NCI-H2171 (cell line): ENCODE results near the gene PEA15.

Experiments
- DNase-seq: peaks from one replicate; lab custom pipeline; 2025; lab: John Stamatoyannopoulos, UW

The PEA15 gene

DNA sequence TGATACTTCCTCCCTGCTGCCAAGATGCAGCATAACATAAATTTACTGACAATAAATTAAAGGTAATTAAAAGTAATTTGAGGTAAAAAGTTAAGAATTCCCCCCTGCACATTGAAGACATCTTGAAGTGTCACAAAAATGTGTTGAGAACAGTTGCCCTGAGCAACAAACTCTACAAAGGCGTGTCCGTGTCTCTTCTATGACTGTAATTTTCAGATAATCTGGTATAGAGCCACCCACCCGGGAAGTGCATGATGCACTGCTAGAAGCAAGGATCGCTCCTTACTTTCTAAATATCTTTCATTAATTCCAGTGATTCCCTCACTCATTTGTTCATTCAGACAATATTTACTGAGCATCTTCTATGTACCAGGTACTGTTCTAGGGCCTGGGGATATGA lies 25.8 kb upstream of the PEA15 start:
- DNase-seq, result no peak

DNA sequence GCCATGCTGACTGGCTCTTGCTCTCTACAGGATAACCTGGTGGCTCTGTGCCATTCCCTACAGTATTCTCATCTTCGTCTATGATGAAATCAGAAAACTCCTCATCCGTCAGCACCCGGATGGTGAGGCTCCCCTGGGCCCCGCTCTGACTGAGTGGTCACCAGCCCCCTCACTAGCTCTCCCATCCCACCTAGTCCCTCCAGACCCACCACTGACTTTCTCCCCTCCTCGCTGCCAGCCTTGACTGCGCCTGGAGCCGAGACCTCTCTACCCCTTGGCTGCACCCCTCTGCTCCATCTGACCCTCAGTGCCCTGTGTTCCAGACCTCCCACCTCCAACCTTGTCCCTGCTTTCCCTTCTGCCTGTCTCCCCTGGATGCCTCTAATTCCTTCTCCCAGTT lies 18.9 kb upstream of the PEA15 start:
- DNase-seq, result no peak

DNA sequence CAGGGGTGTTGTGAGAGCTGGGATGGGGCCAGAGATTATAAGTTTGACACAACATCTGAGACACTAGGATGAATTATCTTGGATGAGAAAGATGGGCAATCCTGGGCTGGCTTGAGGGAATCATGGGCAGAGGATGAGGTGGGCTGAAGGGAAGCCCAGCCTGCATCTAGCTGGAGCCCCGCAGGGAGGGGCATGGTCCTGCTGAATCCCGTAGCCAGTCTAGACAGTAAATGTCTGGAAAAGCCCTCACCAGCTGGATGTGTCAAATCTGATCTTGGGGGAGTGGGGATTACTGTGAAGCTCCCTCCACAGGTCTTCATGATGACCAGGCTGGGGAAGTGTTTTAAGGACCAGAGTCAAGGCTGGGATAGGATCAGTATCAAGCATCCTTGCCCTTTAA lies 18.5 kb upstream of the PEA15 start:
- no peak for DNase-seq

DNA sequence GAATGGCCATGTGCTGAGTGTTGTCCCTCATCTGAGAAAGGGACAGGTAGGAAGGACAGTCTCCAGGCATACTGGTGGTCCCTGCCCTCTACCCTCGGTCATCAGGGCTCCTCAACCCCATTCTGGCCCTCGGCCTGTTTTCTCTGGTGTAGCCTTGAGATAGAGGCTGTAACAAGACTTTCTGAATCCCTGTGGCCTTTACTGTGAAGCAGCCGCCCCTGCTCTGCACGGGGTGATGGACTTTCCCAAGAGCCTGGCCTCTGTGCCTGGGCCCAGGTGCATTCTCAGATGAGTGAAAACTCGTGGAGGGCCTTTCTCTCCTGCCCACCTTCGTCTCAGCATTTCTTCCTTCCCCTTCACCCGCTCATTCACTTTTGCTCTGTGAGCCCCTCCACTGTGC lies 17.8 kb upstream of the PEA15 start:
- DNase-seq, result no peak

DNA sequence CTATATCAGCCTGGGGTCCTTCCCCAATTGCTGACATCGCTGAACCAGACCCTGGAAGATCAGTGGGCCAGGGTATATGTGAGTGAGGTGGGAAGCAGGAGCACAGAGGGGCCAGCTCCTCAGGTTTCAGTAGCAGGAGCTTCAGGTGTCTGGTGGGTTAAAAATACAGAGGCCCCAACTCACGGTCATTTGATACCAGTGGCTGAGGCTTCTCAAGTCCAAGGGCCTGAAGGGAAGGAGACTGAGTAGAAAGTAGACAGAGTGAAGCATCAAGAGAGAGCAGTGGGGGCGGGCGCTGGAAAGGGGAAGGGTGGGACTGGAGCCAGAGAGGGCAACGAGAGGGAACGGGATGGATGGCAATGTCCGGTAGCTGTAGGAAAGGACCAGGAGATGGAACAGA lies 16.8 kb upstream of the PEA15 start:
- no peak for DNase-seq

DNA sequence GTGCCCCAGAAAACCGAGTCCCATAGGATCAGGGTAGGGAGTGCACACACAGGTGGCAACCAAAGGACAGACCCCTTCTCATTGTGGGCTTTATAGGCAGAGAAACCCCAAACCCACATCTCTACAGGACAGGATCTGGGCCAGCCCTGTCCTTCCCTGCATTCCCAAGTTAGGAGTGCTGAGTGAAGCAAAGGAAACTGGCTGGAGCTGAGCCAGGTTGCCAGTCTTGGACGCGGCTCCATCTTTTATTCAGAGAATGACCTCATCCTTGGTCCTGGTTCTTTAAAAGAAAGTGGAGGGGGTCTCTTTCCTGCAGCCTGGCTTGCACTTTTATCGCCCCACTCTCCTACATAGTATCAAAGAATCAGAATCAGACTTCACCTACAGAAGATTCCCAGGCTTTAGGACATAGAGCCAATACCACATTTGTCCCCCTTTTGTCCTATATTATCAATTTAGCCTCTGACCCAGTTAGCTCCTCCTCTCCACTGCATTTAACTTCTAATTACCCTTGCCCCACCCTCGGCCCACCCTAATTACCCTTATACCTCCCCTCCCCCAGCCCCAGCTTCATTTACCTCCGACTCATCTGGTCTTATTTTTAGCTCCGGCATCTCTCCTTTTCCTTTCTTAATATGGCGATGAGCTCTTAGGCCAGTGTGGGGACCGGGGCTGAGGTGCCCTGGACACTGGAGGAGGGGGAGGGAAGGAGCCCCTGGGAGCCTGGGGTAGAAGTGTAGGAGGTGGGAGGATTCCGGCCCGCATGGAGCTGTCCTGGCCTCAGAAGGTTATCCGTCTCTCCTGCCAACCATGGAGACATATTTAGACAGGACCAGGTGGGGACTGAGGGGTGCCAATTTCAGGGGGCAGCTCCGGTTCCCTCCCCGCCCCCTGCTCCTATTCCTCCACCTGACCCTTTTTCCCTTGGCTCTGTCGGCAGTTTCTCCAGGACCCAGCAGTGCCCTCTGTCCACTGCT lies 15.2 kb upstream of the PEA15 start, which contains the start of gene CASQ1:
Gene CASQ1, plus strand, starts transcription at position 927 of the 977 bp plus-strand sequence. CDS start 177 bp downstream, outside the sequence.
- DNase-seq, result no peak

DNA sequence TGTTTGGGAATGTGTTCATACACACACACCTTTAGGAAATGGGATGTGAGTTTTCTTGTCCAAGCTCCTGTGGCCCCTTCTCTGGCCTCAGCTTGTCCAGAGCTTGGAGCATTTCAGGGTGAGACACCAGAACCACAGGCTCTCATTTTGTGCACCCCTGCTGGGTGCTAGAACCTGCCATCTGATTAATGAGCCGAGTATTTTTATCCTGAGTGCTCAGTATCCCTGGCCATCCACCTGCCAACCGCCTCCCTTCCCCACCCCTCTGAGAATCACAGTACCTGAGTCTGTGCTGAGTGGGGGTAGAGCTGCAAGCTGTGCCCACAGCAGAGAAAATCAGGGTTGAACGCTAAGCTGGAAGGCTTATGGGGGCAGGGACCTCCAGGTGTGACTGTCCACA lies 13.4 kb upstream of the PEA15 start:
- DNase-seq, result no peak

DNA sequence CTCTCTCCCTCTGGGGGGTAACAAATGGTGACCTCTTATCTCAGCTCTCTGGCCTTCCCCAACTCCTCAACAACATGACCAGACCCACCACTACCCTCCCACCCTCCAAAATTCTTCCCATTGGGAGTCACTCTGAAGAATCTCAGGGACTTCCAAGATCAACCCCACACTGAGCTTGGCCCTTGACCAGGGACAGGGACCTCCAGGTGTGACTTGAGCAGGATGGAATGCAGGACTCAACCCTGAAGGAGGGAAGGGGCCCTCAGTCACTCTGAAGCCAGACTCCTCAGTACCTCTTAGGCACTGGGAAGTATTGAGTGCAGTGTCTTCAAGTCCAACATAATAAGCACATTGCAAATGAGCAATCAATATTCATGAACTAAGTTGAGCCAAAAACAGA lies 12.9 kb upstream of the PEA15 start:
- DNase-seq, result no peak

DNA sequence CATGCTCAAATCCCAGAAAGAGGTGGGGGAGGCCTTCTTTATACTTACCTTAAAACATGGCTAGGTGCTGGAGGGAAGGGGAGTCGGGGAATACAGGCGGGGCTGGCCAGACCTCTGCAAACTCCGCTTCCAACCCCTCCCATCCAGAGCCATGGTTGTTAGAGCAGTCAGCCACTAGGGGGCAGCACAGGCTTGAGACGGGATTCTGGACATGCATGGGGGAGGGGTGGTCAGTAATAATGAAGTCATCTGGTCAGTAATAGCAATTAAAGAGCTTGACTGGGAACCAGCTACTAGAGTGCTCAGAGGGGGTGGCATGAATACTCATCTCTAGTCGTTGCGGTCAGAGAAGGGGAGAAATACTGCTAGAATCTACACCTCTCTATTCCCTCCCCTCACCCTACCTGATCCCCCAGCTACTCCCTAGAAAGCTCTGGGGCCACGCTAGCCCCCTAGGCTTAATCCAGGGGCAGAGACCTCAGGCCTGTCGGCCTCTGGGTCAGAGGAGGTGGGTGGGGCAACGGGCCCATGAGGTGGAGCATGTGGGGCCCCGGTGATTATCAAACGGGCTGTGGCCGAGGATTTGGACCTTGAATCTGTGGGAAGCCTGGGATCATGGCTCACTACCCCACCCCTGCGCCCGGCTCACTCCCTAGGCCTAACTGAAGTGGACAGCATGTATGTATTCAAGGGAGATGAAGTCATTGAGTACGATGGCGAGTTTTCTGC lies 11.9 kb upstream of the PEA15 start:
- peak; percentile 44 for DNase-seq

DNA sequence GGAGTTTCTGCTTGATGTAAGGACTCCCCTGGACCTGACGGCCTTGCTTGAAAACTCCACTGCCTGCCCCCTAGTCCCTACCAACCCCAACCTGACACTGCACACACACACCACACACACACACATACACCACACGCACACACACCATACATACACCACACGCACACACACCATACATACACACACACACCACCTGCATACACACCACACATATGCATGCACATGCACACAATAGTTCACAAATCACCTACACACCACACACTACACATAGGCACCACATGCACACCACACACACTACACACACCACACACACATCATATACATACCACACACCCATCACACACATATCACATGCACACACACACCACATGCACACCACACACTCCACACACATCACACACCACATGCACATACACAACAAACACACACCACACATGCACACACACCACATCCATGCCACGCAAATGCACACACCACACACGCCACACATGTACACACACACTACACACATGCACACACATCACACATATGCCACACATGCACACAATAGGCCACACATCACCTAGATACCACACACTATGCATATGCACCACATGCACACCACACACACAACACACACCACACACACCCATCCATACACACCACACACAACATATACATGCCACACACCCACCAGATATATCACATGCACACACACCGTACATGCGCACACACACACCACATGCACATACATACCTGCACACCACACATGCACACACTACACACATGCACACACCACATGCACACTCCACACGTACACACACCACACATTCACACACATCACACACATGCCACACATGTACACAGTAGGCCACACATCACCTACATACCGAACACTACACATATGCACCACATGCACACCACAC lies 11.1 kb upstream of the PEA15 start:
- no peak for DNase-seq

DNA sequence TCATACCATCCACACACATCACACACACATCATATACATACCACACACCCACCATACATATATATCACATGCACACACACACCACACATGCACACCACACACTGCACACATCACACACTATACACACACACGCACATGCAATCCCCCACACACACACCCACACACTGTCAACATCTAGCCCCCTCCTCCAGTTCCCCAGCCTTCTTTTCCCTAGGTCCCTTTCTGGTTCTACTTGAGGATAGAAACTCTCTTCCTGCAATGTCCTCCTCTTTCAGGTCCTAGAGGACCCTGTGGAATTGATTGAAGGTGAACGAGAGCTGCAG lies 10.5 kb upstream of the PEA15 start:
- no peak for DNase-seq

DNA sequence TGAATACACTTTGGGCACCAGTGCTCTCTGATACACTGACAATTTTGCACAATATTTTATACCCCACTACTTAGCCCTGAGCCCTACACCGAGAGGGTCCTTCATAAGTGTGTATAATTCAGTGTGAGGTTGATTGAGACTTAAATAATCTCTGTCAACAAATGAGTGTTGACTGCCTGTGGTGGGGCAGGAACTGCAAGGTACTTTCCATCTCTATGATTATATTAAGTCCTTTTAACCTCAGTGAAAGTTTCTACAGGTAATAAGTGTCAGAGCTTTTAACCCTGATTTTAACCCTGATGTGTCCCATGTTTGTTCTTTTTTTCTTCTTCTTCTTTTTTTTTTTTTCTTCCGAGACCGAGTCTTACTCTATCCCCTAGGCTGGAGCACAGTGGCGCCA lies 9.0 kb upstream of the PEA15 start:
- DNase-seq, result no peak

DNA sequence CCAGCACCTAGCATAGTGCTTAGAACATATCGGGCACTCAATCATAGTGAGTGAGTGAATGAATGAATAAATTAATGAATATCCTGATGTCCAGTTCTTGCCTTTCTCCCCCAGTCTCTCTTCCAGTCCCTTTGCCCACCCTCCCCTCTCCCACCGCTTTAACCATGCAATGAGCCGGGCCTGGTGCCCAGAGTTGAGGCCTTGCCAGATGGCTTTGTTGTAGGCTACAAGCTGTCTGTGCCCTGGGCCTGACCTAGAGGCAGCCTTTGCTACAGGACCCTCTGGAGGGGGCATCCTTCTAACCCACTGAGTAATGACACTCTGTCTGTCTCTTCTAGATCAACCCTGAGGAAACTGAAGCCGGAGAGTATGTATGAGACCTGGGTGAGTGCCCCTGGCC lies 8.0 kb upstream of the PEA15 start:
- DNase-seq, result no peak

DNA sequence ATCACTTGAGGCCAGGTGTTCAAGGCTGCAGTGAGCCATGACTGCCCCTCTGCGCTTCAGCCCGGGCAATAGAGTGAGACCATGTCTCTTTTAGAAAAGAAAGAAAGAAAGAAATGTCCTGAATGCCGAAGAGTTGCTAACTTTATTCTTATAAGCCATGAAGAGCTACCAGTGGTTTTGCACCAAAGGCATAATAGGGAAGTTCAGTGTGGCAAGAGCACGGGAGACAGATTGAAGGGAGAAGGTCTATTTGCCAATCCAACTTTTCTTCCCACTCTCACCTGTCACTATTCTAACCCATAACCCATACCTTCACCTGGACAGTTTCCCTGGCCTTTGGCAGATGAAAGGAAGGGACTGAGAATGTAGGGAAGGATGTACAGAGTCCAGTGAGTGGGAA lies 4.4 kb upstream of the PEA15 start:
- no peak for DNase-seq

DNA sequence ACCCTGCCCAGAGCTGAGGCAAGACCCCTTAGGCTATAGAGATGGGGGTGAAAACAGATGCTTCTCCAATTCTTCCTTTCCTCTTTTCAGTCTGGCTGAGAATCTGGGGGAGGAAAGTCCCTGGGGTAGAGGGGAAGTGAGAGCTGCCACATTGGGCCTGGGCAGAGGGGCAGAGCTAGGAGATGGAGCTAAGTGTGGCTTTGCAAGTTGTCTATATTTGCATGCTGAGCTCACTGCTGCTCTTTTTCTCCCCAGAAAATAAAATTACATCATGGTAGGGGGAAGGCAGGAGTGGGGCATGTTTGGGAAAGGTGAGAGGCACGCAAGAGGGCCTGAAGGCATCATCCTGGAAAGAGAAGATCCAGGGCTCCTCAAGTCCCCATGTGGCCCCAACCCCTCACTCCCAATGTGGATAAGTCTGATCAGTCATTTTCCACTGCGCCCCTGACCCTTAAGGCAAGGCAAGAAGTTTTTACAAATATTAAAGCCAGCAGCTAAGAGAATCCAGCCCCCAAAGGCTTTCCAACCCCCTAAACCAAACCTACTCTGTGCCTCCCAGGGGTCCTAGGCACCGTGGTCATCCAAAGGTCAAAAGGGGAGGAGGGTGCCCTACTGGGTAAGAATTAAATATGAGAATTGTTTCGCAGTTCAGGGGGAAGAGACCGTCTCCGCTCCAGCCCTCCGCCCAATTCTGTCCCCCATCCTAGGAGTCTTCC lies 500 bp upstream of the PEA15 start:
- no peak for DNase-seq

DNA sequence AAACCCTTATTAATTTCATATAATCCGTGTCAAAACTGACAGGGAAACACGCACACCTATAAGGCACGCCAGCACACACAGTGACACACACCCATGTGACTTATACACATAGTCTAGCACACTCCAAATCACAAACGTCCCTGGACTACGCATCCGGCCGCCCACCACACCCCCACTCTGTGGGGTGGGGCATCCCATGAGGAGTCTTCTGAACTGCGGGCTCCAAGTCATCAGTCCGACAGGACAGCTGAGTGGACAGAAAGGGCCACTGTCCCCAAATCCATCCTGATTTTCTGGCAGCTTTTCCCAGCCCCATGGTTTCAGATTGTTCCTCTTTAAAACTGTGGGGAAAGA lies 829 bp downstream of the PEA15 start:
- no peak for DNase-seq

DNA sequence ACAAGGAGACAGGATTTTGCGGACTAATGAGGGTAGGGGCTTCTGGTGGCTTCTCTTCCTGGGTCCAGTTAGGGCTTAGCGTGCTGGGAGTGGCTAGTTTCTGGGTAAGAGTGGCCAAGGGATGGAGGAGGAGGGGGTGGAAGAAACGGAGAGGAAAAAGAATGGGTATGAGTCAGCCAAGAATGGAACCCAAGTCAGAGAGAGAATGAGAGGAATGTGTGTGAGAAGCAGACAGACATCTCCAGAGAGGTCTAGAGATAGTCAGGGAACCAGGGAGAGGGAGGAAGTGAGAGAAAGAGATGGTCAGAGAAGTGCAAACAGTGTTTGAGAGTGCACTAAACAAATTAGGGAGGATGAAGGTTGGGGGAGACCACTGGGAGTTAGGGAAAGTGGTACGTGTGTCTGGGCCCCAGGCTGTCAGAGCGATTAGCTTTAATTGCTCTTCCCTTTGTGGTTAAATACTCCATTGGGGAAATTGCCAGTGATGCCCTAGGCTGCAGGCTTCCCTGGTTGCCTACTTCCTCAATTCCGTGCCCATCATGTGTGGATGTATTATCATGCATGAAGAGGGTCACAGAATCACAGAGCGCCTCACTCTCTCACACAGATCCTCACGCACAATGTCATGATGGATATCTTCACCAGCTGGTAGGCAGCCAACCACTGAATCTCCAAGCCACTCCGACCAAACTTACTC lies 1.4 kb downstream of the PEA15 start:
- no peak for DNase-seq

DNA sequence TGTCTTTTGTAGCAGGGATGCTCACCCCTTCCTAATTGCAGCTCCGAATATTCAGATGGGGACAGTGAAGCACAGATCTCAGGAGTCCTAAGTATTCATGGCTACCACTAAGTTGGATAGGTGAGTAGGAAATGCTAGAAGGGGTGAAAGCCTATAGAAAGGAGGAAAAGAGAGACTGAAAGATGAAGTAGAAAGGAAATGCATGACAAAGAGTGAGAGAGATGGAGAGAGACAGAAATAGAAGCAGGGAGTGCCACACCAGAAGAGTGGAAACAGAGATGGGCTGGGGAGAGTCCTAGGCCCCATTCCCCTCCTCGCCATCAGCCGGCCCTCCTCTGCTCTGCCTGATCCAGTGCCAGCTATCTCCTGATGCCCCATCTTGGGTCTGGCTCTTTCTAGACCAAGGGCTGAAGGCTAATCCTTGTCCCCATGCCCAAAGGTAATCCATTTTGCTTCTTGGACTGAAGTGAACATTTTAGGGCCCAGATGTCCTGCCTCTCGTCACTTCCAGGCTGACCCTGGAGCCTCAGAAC lies 2.0 kb downstream of the PEA15 start:
- DNase-seq, result no peak

DNA sequence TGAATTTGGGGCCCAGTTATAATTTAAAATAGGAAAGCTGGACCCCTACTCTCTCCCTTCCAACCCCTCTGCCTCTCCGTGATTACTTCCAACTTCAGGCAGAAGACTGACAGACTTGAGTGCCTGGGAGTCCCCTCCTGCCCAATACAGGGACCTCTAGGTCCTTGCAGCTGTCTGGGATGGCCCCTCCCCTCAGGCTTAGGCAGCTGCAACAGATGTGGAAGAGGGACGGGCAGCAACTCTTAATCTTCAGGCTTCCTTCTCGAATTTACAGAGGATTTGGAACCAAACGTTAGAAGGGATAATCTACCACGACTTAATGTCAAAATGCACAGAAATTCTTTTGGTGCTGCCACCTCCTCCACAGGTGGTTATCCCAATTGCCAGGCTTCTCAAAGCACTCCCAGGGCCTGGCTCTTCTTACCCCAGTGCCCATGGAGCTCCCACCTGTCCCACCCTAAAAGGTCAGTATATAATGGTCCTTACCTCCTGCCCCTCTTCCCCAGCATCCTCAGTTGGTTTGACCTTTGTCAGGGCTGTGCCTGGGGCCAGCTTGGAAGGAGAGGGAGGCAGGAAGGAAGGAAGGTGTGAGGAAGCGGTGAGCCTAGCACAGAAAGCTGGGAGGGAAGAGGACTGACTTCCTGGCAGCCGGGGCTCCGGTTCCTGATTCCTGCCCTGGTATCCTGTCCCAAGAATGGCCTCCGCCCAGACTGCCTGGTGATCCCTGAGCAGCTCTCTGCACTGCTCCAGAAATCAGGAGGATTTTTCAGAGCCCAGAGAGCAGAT lies 2.8 kb downstream of the PEA15 start:
- no peak for DNase-seq
